ENCODE measurements around the gene FAM9C. TPM values are rescaled to one million over a fixed set of nuclear protein-coding genes. Genes with fewer than 3 reads are reported as not detected.

Gene FAM9C
- total RNA-seq, 4 donors from 2014 or later = 0.17 to 0.22 TPM; not detected in 2

DNA sequence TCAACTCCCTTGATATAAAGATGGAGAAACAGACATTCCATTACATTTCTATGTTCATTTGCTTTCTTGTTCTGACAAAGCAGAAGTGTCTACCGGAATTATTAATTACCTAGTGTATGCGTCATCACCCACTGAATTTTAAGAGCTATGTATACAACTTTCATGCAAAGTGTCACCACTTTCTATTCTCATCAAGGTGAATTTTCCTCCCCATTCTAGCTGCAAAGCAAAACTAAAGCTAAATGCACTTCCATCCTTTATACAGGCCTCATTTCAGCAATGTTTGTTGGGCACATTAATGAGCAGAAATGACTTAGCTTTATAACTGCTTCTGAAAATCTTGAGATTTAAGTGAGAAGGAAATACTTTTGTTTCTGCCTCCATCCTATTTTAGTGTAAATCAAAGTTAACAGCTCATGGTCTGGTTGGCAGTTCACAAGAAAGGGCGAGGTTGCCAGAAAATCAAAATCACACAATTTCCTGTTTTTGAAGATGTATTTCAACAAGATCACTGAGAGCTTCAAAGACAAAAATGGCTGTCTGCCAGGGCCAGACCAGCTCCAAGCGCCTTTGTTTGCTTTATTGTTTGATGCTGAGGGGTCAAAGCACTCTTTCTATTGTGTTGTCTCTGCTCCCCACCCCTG lies 7.2 kb upstream of the FAM9C start:
- TF ChIP-seq CTCF (IDR thresholded peaks at IDR 0.05; ENCODE audit: low read depth) = no peak

- no peak for TF ChIP-seq CTCF (IDR thresholded peaks at IDR 0.05; ENCODE audit: low read depth)
Measured at GRCh38 chrX:13051167-13051528, 6.7 kb upstream of the FAM9C start.

GRCh38 chrX:13050151-13050550 lies 5.7 kb upstream of the FAM9C start:
- no peak for TF ChIP-seq CTCF (IDR thresholded peaks at IDR 0.05; ENCODE audit: low read depth)

DNA sequence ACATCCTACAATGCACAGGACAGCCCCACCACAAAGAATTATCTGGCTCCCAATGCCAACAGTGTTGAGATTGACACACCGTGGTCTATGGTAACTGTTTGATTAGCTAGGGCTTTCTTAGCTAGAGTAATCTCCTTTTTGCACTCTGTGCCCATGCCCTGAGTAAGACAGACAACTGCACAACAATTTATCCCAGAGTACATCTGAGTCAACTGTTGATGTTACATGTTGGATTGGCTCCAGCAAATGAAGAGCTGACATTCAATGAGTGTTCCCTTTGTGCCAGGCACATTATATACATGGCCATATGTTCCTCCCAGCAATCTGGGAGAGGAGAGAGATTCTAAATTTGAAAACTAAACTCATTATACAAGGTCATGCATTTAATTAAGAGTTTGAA lies 3.9 kb upstream of the FAM9C start:
- TF ChIP-seq CTCF (IDR thresholded peaks at IDR 0.05; ENCODE audit: low read depth) = no peak

DNA sequence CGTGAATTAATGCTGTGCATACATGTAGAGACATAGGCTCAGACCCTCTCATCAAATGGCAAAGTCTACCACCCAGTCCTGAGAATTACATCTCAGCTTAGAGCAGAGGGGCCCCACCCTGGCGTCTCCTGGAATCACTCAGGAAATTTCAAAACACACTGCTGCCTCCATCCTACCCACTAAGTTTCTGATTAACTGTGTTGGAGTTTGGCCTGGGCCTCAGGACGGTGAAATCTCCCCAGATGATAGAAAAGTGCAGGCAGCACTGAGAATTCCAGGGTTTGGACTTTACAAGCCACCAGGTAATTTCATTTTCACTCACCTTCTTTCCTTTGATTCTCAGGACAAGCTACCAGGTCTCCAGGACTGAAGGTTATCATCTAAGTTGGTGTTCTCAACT lies 3.3 kb upstream of the FAM9C start:
- no peak for TF ChIP-seq CTCF (IDR thresholded peaks at IDR 0.05; ENCODE audit: low read depth)

DNA sequence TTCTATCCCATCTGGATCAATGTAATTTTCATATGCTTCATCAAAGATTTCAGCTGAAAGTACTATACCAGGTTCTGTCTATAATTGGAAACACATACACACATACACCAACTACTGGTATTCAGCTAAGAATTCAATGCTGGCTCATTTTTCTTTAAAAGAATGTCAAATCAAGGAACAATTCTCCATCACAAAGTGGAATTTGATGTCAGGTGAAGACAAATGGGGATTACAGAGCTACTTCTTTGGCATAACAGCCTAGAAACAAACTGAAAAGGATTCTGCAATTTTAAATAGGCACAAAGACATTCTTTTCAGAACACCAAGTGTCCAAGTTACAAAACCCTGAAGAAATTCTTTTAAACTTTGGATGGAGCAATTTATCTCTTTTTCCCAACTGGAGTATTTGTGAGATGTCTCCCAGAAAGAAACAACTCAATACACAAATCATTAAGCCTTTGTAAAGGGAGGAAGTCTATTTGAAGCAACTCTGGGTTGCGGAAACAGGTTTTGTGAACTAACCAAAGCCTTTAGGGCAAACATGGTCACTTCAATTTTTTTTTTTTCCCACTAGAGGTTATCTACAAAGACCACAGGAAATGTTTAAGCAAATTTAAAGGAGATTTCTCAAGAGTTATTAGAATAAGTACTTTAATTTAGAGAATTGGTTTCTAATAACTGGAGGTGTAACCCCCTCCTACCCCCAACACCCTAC lies 1.9 kb upstream of the FAM9C start:
- no peak for TF ChIP-seq CTCF (IDR thresholded peaks at IDR 0.05; ENCODE audit: low read depth)

DNA sequence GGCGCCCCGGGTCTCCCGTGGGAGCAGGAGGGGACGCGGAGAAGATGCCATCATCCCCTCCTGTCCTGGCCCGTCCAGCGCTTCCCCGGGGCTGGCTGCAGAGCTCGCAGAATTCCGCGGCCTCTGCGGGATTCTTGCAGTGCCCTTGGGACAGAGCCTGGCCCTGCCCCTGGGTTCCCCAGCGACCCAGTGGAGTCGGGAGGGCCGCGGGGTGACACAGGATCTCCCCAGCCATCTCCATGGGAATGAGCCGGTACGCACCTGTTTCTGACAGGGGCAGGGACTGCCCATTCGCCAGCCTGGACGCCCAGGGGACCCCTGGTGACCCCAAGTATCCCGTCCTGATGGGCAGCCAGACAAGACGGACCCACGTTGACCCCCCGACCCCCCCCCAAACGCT lies 482 bp downstream of the FAM9C start:
- TF ChIP-seq CTCF (IDR thresholded peaks at IDR 0.05; ENCODE audit: low read depth) = no peak
